HCEC 1CT (cell line): ENCODE data around the gene NCF1.
"Not testable (repeated sequence)": the region's sequence is repeated elsewhere in the genome, so short reads cannot be mapped to it uniquely, and the experiment has no call there.

ENCODE experiments used
- DNase-seq: peaks from one replicate; pipeline ENCODE4 v3.0.0-alpha.2; 2017

Gene NCF1

GRCh38 chr7:74773760-74774750, at the start of gene NCF1:
TSS of gene NCF1 (plus strand) at chr7:74774011. CDS start at chr7:74774032, 21 bp downstream.
- DNase-seq, result not testable (repeated sequence)

GRCh38 chr7:74725840-74726239, 48.0 kb upstream of the NCF1 start:
- no peak for DNase-seq

- no peak for DNase-seq
Measured at GRCh38 chr7:74726309-74727101, 47.3 kb upstream of the NCF1 start.

GRCh38 chr7:74728686-74729085, 45.1 kb upstream of the NCF1 start:
- not testable (repeated sequence) for DNase-seq

GRCh38 chr7:74730186-74730585, 43.6 kb upstream of the NCF1 start:
- DNase-seq, result not testable (repeated sequence)

- DNase-seq, result not testable (repeated sequence)
Measured at GRCh38 chr7:74739974-74740703, 33.7 kb upstream of the NCF1 start.

- not testable (repeated sequence) for DNase-seq
Measured at GRCh38 chr7:74743936-74744557, 29.8 kb upstream of the NCF1 start.

- DNase-seq, result not testable (repeated sequence)
Measured at GRCh38 chr7:74753921-74754482, 19.8 kb upstream of the NCF1 start.

- DNase-seq, result not testable (repeated sequence)
Measured at GRCh38 chr7:74756673-74757072, 17.1 kb upstream of the NCF1 start.

GRCh38 chr7:74758268-74758667, 15.5 kb upstream of the NCF1 start:
- not testable (repeated sequence) for DNase-seq

- DNase-seq, result not testable (repeated sequence)
Measured at GRCh38 chr7:74758982-74759381, 14.8 kb upstream of the NCF1 start.

GRCh38 chr7:74765205-74765918, 8.4 kb upstream of the NCF1 start:
- not testable (repeated sequence) for DNase-seq

- not testable (repeated sequence) for DNase-seq
Measured at GRCh38 chr7:74766509-74766908, 7.3 kb upstream of the NCF1 start.

- not testable (repeated sequence) for DNase-seq
Measured at GRCh38 chr7:74766991-74767390, 6.8 kb upstream of the NCF1 start.

- not testable (repeated sequence) for DNase-seq
Measured at GRCh38 chr7:74770062-74770461, 3.7 kb upstream of the NCF1 start.

- not testable (repeated sequence) for DNase-seq
Measured at GRCh38 chr7:74772093-74772492, 1.7 kb upstream of the NCF1 start.

GRCh38 chr7:74775111-74775510, 1.3 kb downstream of the NCF1 start:
- not testable (repeated sequence) for DNase-seq

- not testable (repeated sequence) for DNase-seq
Measured at GRCh38 chr7:74779053-74779452, 5.2 kb downstream of the NCF1 start.

GRCh38 chr7:74781746-74782145, 7.9 kb downstream of the NCF1 start:
- not testable (repeated sequence) for DNase-seq

- DNase-seq, result not testable (repeated sequence)
Measured at GRCh38 chr7:74783595-74783994, 9.8 kb downstream of the NCF1 start.
